ENCODE measurements around the gene COL27A1. TPM values are rescaled to one million over a fixed set of nuclear protein-coding genes. Genes with fewer than 3 reads are reported as not detected.

COL27A1 gene
- total RNA-seq, 1 donor from 2014 or later, result 8.0 TPM

GRCh38 chr9:114174876-114175771 is 19.8 kb downstream of the COL27A1 start:
- peak; percentile 32 for ATAC-seq (ENCODE audit: poor library complexity)
- DNase-seq, result no peak
- intact Hi-C loops (cut with DNase I), result no loop called here

GRCh38 chr9:114176624-114177291 is 21.4 kb downstream of the COL27A1 start:
- intact Hi-C loops (cut with DNase I), result no loop called here
- no peak for ATAC-seq (ENCODE audit: poor library complexity)
- DNase-seq, result no peak

GRCh38 chr9:114177423-114178064 is 22.2 kb downstream of the COL27A1 start:
- no peak for ATAC-seq (ENCODE audit: poor library complexity)
- no peak for DNase-seq
- intact Hi-C loops (cut with DNase I), result no loop called here

GRCh38 chr9:114178076-114178475 is 22.7 kb downstream of the COL27A1 start:
- ATAC-seq (ENCODE audit: poor library complexity), result no peak
- no peak for DNase-seq
- intact Hi-C loops (cut with DNase I), result no loop called here

- intact Hi-C loops (cut with DNase I), result no loop called here
Measured at GRCh38 chr9:114178756-114179450, 23.6 kb downstream of the COL27A1 start.

GRCh38 chr9:114179516-114179915 is 24.2 kb downstream of the COL27A1 start:
- intact Hi-C loops (cut with DNase I), result no loop called here
- ATAC-seq (ENCODE audit: poor library complexity) (no peak), DNase-seq (no peak)

More at GRCh38 chr9:114178756-114179450, 23.6 kb downstream of the COL27A1 start:
- peak; percentile 78 for DNase-seq
- ATAC-seq (ENCODE audit: poor library complexity), result peak; percentile 87

- intact Hi-C loops (cut with DNase I), result no loop called here
Measured at GRCh38 chr9:114180696-114181606, 25.6 kb downstream of the COL27A1 start.

GRCh38 chr9:114181607-114182409 is 26.5 kb downstream of the COL27A1 start:
- ATAC-seq (ENCODE audit: poor library complexity), result peak; percentile 41
- DNase-seq, result no peak
- intact Hi-C loops (cut with DNase I), result no loop called here

More at GRCh38 chr9:114180696-114181606, 25.6 kb downstream of the COL27A1 start:
- ATAC-seq (ENCODE audit: poor library complexity) (peak; percentile 34), DNase-seq (peak; percentile 55)

GRCh38 chr9:114183006-114183405 is 27.7 kb downstream of the COL27A1 start:
- intact Hi-C loops (cut with DNase I), result no loop called here
- DNase-seq (no peak), ATAC-seq (ENCODE audit: poor library complexity) (no peak)

- ATAC-seq (ENCODE audit: poor library complexity), result no peak
- intact Hi-C loops (cut with DNase I), result no loop called here
- DNase-seq, result no peak
Measured at GRCh38 chr9:114184071-114184470, 28.7 kb downstream of the COL27A1 start.

GRCh38 chr9:114184866-114185265 is 29.5 kb downstream of the COL27A1 start:
- no peak for ATAC-seq (ENCODE audit: poor library complexity)

GRCh38 chr9:114185570-114186490 is 30.5 kb downstream of the COL27A1 start:
- no peak for ATAC-seq (ENCODE audit: poor library complexity)
- intact Hi-C loops (cut with DNase I), result no loop called here
- DNase-seq, result no peak

More at GRCh38 chr9:114184866-114185265, 29.5 kb downstream of the COL27A1 start:
- DNase-seq, result no peak
- intact Hi-C loops (cut with DNase I), result no loop called here

GRCh38 chr9:114186605-114187289 is 31.4 kb downstream of the COL27A1 start:
- intact Hi-C loops (cut with DNase I), result no loop called here
- DNase-seq, result peak; percentile 28
- no peak for ATAC-seq (ENCODE audit: poor library complexity)

- ATAC-seq (ENCODE audit: poor library complexity), result no peak
- intact Hi-C loops (cut with DNase I), result no loop called here
- no peak for DNase-seq
Measured at GRCh38 chr9:114187827-114188226, 32.5 kb downstream of the COL27A1 start.

- intact Hi-C loops (cut with DNase I), result no loop called here
Measured at GRCh38 chr9:114189823-114190562, 34.7 kb downstream of the COL27A1 start.

More at GRCh38 chr9:114189823-114190562, 34.7 kb downstream of the COL27A1 start:
- ATAC-seq (ENCODE audit: poor library complexity) (no peak), DNase-seq (no peak)

Data from Right ventricle myocardium superior (tissue), 1 donor.